Umbilical cord (tissue), 2 donors: ENCODE data around the gene C14orf180. TPM values are rescaled to one million over a fixed set of nuclear protein-coding genes. Genes with fewer than 3 reads are reported as not detected.
A peak's percentile ranks its signal among the peaks of the same experiment; 100 is the strongest.

Experiments used
- DNase-seq: peaks from one replicate; pipeline ENCODE4 v3.0.0-alpha.2; 2015; ENCODE audit warnings: low spot score
- total RNA-seq: library from RNA; depleted of rRNA; stranded (reverse); fragments of >200 nt; gene quantifications from one replicate; pipeline ENCODE4 v1.2.3, GENCODE V29; 2014; ENCODE audit warnings: low replicate concordance; ENCODE audit not compliant: insufficient read depth

The C14orf180 gene
- total RNA-seq, 1 donor from 2014 or later = 5.1 TPM

GRCh38 chr14:104560586-104560945, 19.0 kb upstream of the C14orf180 start:
- DNase-seq = no peak

GRCh38 chr14:104561124-104561557, 18.4 kb upstream of the C14orf180 start:
- DNase-seq = no peak

- DNase-seq = no peak
These were observed 17.7 kb upstream of the C14orf180 start for GRCh38 chr14:104561632-104562495.

- no peak for DNase-seq
These were observed 17.0 kb upstream of the C14orf180 start for GRCh38 chr14:104562606-104563005.

GRCh38 chr14:104563191-104563741, 16.3 kb upstream of the C14orf180 start:
- DNase-seq = no peak

- DNase-seq = peak; percentile 86
These were observed 15.6 kb upstream of the C14orf180 start for GRCh38 chr14:104563742-104564615.

GRCh38 chr14:104564744-104565679, 14.6 kb upstream of the C14orf180 start:
- DNase-seq = no peak

GRCh38 chr14:104567141-104567956, 12.2 kb upstream of the C14orf180 start:
- peak; percentile 71 for DNase-seq

GRCh38 chr14:104567957-104568225, 11.7 kb upstream of the C14orf180 start:
- no peak for DNase-seq

GRCh38 chr14:104568620-104569019, 10.9 kb upstream of the C14orf180 start:
- DNase-seq = no peak

- DNase-seq = no peak
These were observed 10.1 kb upstream of the C14orf180 start for GRCh38 chr14:104569435-104569834.

- DNase-seq = peak; percentile 71
These were observed 8.3 kb upstream of the C14orf180 start for GRCh38 chr14:104571246-104571645.

GRCh38 chr14:104572024-104572626, 7.4 kb upstream of the C14orf180 start:
- DNase-seq = no peak

- DNase-seq = no peak
These were observed 6.9 kb upstream of the C14orf180 start for GRCh38 chr14:104572668-104573067.

- peak; percentile 96 for DNase-seq
These were observed 5.6 kb upstream of the C14orf180 start for GRCh38 chr14:104573930-104574329.

- DNase-seq = no peak
These were observed 5.0 kb upstream of the C14orf180 start for GRCh38 chr14:104574536-104574935.

GRCh38 chr14:104574978-104575583, 4.5 kb upstream of the C14orf180 start:
- DNase-seq = peak; percentile 65

GRCh38 chr14:104576232-104576969, 3.2 kb upstream of the C14orf180 start:
- DNase-seq = peak; percentile 79

- DNase-seq = no peak
These were observed 2.6 kb upstream of the C14orf180 start for GRCh38 chr14:104576970-104577332.
